Parathyroid adenoma (tissue), 2 donors: Measurements from ENCODE around the gene GNG2.
A peak's percentile ranks its signal among the peaks of the same experiment; 100 is the strongest.

Experiments used
- H2AFZ ChIP-seq: fragments of 300-600 bp; sonication (generic); one replicate; pipeline ENCODE4 v1.7.0; 2017; ENCODE audit warnings: antibody characterized with exemption, mild to moderate bottlenecking
- H3K27ac ChIP-seq: fragments of 300-600 bp; sonication (generic); one replicate; pipeline ENCODE4 v1.7.0; 2017
- H3K27me3 ChIP-seq: fragments of 300-600 bp; sonication (generic); one replicate; pipeline ENCODE4 v1.7.0; 2017; ENCODE audit warnings: low read length; ENCODE audit not compliant: control insufficient read depth, insufficient read depth
- H3K36me3 ChIP-seq: fragments of 300-600 bp; sonication (generic); one replicate; pipeline ENCODE4 v1.7.0; 2017; ENCODE audit warnings: low read length; ENCODE audit not compliant: control insufficient read depth, insufficient read depth
- H3K4me1 ChIP-seq: fragments of 300-600 bp; sonication (generic); one replicate; pipeline ENCODE4 v1.7.0; 2017; ENCODE audit warnings: control low read depth
- H3K4me2 ChIP-seq: fragments of 300-600 bp; sonication (generic); one replicate; pipeline ENCODE4 v1.7.0; 2017; ENCODE audit warnings: low read length
- H3K4me3 ChIP-seq: fragments of 300-600 bp; sonication (generic); one replicate; pipeline ENCODE4 v1.7.0; 2017; ENCODE audit warnings: low read depth, low read length
- H3K79me2 ChIP-seq: fragments of 300-600 bp; sonication (generic); one replicate; pipeline ENCODE4 v1.7.0; 2017; ENCODE audit warnings: control low read depth
- H3K9ac ChIP-seq: fragments of 300-600 bp; sonication (generic); one replicate; pipeline ENCODE4 v1.7.0; 2017; ENCODE audit warnings: mild to moderate bottlenecking
- H3K9me3 ChIP-seq: fragments of 300-600 bp; sonication (generic); one replicate; pipeline ENCODE4 v1.7.0; 2017; ENCODE audit warnings: low read length; ENCODE audit not compliant: control insufficient read depth
- CTCF ChIP-seq: fragments of 300-600 bp; sonication (generic); IDR thresholded peaks from one replicate; pipeline ENCODE4 v1.7.0; 2017; ENCODE audit warnings: antibody characterized with exemption, mild to moderate bottlenecking
- donor health status: primary hyperparathyroidism.

The GNG2 gene

DNA sequence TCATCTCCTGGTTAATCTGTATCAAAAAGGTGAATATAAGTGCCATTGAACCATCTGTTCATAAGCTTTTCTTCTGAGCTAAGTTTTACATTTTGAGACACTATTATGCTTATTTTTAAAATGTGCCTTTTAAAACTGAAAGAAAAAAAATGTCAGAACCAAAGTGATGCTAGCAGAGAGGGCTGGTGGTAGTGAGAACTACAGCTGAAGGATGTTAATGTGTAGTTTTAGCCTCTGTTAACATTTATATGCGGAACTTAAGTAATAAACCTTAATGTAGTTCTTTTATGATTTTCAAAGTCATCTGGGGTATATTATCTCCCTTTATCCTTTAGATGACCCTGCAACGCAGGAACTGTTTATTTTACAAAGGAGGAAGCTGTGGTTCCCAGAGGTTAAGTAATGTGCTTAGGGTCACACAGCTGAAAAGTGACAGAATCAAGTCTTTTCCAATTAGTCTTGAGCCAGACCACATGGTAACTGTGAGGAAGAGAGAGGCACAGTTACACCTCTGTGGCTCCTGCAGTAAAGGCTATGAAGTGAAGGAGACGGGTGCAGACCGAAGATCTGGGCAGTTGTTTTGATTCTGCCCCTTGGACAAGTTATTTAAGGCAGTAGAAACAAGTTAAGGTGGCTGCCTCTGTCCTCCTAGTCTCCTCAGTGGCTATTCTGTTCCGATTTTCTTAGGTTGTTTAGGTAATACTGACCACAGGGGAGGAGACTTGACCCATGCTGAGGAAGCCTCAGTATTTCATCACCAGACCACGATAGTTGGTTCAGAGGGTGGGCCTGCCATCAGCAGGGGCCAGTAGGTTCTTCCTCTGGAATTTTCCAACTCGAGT lies 23.9 kb downstream of the GNG2 start:
- Histone ChIP-seq H3K9me3 (no peaks in the 10 kb centered on the region), H3K36me3 (no peaks in the 10 kb centered on the region), H3K79me2 (no peaks in the 10 kb centered on the region), H3K27me3 (no peaks in the 10 kb centered on the region), H2AFZ (no peak overlapping the region), H3K4me1 (no peaks in the 10 kb centered on the region), H3K9ac (no peak overlapping the region), H3K4me2 (no peak overlapping the region), H3K4me3 (no peak overlapping the region), H3K27ac (no peak overlapping the region)
- no peak for TF ChIP-seq CTCF

GRCh38 chr14:51889851-51890250 lies 29.4 kb downstream of the GNG2 start:
- Histone ChIP-seq H3K4me1 (no peaks in the 10 kb centered on the region), H3K27me3 (no peaks in the 10 kb centered on the region), H3K79me2 (no peaks in the 10 kb centered on the region), H2AFZ (peak overlapping the region; percentile 2), H3K9me3 (no peaks in the 10 kb centered on the region), H3K27ac (no peak overlapping the region), H3K9ac (no peak overlapping the region), H3K36me3 (no peaks in the 10 kb centered on the region), H3K4me2 (no peak overlapping the region), H3K4me3 (no peak overlapping the region)
- no peak for TF ChIP-seq CTCF

DNA sequence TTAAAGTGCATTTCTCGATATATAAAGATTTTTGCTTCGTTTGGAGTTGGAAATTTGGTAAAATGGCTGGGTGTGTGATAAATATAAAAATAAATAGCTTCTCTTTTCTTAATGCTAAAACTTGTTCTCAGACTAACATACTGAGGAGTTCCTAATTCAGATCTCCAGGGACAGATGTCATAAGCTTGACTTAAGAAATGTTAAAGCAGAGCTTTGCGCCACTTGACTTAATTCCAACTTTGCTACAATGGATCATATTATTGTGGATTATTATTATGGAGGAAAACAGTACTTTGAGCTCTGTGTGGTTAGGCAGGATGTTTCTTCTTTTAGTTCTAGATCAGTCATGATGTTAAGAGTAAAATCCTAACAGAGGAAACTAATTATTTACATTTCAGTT lies 33.8 kb downstream of the GNG2 start:
- no peak overlapping the region for H3K27ac ChIP-seq
- H3K4me3 ChIP-seq, result no peak overlapping the region
- no peaks in the 10 kb centered on the region for H3K27me3 ChIP-seq
- no peak overlapping the region for H2AFZ ChIP-seq
- H3K79me2 ChIP-seq, result no peaks in the 10 kb centered on the region
- no peak overlapping the region for H3K4me2 ChIP-seq
- no peak overlapping the region for H3K9ac ChIP-seq
- TF ChIP-seq CTCF, result no peak
- no peaks in the 10 kb centered on the region for H3K4me1 ChIP-seq
- H3K36me3 ChIP-seq, result no peaks in the 10 kb centered on the region
- H3K9me3 ChIP-seq, result no peaks in the 10 kb centered on the region

- H3K36me3 ChIP-seq, result no peaks in the 10 kb centered on the region
- no peak overlapping the region for H3K9ac ChIP-seq
- H3K27ac ChIP-seq, result no peak overlapping the region
- no peaks in the 10 kb centered on the region for H3K79me2 ChIP-seq
- H2AFZ ChIP-seq, result no peak overlapping the region
- H3K4me1 ChIP-seq, result no peaks in the 10 kb centered on the region
- no peak overlapping the region for H3K4me2 ChIP-seq
- H3K27me3 ChIP-seq, result no peaks in the 10 kb centered on the region
- TF ChIP-seq CTCF, result no peak
- no peaks in the 10 kb centered on the region for H3K9me3 ChIP-seq
- H3K4me3 ChIP-seq, result no peak overlapping the region
Measured at GRCh38 chr14:51895375-51895774, 35.0 kb downstream of the GNG2 start.

DNA sequence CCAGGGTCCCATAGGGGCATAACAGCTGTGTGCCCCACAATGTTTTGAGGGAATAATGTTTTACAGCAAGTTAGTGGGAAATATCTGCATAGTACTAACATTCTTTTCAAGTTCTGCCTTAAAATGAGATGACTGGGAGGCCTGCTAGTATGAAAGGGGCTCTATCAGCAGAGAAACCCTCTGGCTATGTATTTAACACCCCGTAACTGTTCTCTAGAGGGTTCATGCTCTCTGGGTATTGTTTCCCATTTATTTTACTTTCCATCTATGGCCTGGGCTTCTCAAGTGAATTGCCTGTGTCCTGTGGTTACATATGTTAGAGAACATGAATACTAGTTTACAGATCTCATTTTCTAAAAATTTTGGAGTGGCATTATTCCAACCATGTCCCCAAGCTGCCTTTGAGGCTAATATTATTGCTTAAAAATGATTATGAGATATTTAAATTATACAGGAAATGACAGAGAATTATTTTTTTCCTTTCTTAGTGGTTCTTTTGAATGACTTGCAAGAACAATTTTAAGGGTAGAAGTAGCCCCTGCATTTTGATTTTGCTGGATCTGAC lies 37.5 kb downstream of the GNG2 start:
- no peak overlapping the region for H3K27ac ChIP-seq
- no peaks in the 10 kb centered on the region for H3K79me2 ChIP-seq
- no peaks in the 10 kb centered on the region for H3K27me3 ChIP-seq
- H2AFZ ChIP-seq, result no peak overlapping the region
- H3K4me2 ChIP-seq, result no peak overlapping the region
- H3K9ac ChIP-seq, result no peak overlapping the region
- H3K9me3 ChIP-seq, result no peaks in the 10 kb centered on the region
- no peaks in the 10 kb centered on the region for H3K4me1 ChIP-seq
- no peak overlapping the region for H3K4me3 ChIP-seq
- TF ChIP-seq CTCF, result no peak
- no peaks in the 10 kb centered on the region for H3K36me3 ChIP-seq
